C4-2B (cell line): ENCODE data around the gene EHD1.

Experiments
- H3K27ac ChIP-seq: fragments of 450-650 bp; 2 replicates; pipeline ENCODE4 v1.5.1; 2017
- ZFX ChIP-seq: fragments of 450-650 bp; IDR thresholded peaks from 2 replicates; pipeline ENCODE4 v1.6.1; 2017
- TF ChIP-seq, protein P1 (sequence below): fragments of 450-650 bp; conservative IDR thresholded peaks from 2 replicates; pipeline ENCODE4 v1.5.1; 2017; ENCODE audit warnings: mild to moderate bottlenecking

EHD1 gene

DNA sequence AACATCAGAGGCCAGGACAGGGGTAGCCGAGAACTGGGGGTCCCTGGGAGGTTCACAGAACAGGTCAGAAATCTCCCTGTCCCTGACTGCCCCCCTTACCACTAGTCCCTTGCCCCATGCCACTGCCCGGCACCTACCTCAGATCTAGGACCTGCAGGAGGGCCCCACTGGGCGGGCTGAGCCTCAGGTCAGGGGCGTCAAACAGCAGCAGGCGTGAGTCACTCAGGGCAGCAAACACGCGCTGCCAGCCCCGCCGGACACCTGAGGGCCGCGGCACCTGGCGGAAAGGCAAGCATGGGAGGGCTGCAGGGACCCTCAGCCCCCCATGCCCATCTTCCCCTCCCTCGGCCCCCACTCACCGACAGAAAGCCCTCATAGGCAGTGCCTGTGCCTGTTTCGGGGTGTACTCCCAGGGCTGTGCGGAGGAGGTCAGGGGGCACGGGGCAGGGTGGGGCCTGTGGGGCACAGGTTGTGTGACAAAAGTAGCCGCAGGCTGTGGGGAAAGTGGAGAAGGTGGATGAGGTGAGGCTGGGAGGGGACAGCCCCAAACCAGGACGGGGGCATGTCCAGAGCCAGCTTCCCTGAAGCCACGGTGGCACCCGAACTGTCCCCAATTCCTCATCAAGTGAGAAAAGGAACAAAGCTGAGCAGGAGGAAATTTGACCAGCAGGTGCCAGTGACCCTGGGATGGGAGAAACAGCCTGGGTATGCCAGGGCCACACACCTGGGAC lies 45.8 kb downstream of the EHD1 start:
- H3K27ac ChIP-seq = no peak overlapping the region
- no peak for TF ChIP-seq ZFX
- TF ChIP-seq, protein P1, sequence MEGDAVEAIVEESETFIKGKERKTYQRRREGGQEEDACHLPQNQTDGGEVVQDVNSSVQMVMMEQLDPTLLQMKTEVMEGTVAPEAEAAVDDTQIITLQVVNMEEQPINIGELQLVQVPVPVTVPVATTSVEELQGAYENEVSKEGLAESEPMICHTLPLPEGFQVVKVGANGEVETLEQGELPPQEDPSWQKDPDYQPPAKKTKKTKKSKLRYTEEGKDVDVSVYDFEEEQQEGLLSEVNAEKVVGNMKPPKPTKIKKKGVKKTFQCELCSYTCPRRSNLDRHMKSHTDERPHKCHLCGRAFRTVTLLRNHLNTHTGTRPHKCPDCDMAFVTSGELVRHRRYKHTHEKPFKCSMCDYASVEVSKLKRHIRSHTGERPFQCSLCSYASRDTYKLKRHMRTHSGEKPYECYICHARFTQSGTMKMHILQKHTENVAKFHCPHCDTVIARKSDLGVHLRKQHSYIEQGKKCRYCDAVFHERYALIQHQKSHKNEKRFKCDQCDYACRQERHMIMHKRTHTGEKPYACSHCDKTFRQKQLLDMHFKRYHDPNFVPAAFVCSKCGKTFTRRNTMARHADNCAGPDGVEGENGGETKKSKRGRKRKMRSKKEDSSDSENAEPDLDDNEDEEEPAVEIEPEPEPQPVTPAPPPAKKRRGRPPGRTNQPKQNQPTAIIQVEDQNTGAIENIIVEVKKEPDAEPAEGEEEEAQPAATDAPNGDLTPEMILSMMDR = no peak

DNA sequence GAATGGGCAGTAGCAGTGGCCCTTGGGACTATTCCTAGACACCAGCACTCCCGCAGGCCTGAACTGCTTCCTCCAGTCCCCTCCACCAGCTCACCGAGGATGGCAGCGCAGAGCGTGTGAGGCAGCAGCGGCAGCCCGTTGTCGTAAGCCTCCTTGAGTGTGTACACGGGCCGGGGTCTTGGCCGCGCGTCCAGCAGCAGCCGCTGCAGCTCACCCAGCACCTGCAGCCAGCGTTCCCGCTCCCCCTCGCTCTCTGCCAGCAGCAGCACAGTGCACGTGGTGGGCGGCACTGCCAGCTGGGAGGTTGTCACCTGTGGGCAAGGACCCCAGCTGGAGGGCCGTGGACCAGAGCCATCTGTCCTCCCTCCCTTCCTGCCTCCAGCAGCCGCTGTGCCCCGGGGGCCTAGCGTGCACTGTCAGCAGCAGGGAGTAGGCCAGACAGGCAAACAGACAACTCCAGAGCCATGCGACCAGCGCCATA lies 47.0 kb downstream of the EHD1 start:
- TF ChIP-seq, protein P1 = no peak
- TF ChIP-seq ZFX = no peak
- no peak overlapping the region for H3K27ac ChIP-seq

DNA sequence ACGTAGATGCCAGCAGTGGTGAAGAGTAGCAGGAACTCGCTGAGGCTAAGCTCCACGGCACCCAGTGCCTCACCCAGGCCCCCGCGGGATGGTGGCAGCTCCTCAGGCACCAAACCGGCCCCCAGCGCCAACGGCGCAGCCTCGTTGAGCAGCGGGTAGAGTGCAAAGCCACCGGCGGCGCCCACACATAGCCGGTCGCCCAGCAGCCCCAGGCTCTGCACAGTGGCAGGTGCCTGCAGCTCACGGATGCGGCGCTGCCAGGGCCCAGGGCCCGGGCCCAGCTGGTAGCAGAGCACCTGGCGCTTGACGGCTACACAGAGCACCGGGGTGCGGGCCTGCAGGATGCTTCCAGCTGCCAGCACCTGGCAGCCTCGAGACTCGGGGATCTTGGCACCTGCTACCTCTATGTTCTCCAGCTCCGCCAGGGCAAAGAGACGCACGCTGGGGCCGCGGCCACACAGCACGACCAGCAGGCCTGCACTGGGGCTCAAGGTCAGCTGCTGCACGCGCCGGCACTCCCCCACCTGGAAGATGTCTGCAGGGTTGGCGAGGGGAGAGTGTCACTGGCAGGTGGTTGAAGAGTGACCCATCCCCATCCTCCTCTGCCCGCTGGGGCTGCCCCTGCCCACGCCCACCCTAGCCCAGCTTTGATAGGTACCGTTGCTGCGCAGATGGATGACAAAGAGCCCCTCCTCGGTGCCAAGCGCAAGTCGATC lies 48.7 kb downstream of the EHD1 start:
- TF ChIP-seq, protein P1 = no peak
- no peak for TF ChIP-seq ZFX
- H3K27ac ChIP-seq = no peak overlapping the region

DNA sequence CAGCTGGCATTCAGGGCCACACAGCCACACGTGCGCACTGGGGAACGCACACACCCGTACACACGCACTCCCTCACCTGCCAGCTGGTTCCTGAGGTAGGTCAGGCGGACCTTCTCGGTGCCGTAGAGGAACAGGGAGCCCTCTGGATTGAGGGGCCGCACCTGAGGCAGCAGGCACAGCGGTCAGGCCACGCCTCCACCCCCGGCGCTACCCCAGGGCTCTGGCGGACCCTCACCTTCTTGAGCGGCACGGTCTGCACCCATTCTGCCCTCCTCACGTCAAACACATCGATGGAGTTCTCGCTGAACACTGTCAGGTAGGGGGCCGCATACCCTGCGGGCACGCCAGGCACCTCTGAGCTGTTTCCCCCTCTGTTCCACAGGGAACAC lies 51.0 kb downstream of the EHD1 start:
- TF ChIP-seq, protein P1 = no peak
- no peak for TF ChIP-seq ZFX
- no peak overlapping the region for H3K27ac ChIP-seq

DNA sequence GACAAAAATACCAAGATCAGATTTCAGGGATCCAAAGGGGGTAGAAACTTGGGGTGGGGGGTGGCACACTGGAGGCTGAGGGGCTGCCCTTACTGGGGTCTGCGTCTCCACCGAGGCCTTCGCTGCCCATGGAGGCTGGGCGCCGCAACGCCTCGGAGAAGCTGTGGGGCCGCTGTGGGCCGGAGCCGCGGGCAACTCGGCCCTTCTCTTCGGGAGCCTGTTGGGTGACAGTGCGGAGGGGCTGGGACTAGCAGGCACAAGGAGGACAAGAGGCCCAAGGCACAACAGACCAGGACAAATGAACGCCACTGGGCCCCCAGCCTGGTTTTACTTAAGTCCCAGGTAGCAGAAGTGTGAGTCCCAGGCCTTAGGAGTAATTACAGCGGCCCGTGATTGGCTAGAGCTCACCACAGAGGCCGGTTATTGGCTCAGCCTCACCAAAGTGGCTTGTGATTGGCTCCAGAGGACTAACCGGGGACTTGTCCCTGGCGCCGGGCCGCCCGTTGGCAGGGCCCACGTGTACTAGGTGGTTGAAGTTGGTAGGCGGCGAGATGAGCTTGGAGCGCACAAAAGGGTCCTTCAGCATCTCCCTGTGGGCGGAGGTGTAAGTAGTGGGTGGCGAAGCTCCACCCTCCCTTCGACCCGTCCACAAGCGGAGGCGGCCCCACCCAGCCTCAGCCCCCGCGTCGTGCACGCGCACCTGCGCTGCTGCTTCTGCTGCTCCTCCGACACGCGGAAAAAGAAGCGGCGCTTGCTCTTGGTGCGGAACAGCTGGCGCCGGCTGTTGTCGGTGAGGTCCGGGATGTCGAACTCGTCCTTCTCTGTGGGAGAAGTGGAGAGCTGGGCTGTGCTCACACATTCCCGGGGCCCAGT lies 51.6 kb downstream of the EHD1 start:
- TF ChIP-seq, protein P1 = no peak
- TF ChIP-seq ZFX = no peak
- H3K27ac ChIP-seq = no peak overlapping the region

DNA sequence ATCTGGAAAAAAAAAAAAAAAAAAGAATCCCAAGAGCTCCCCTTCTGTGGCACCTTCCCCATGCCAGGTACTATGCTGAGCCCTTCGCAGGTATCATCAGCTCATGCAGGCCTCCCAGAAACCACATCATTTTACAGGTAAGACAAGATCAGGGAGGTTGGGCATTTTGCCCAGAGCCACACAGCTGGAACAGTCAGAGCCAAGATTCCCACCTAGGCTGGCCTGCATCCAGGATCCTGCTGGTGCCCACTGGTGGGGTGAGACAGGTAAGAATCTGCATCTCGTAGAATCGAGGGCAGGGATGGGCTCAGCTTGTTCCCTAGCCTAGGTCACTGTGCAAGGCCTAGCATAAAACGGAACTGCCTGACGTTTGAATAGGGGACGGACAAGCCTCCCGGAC lies 52.4 kb downstream of the EHD1 start:
- TF ChIP-seq ZFX = no peak
- TF ChIP-seq, protein P1 = no peak
- no peak overlapping the region for H3K27ac ChIP-seq
